Muscle of back (tissue), 11 donors: ENCODE measurements around the gene DYNLRB2. TPM values are rescaled to one million over a fixed set of nuclear protein-coding genes. Genes with fewer than 3 reads are reported as not detected.
A peak's percentile ranks its signal among the peaks of the same experiment; 100 is the strongest.

ENCODE experiments used
- DNase-seq, 3 donors: peaks; one replicate each; pipeline versions ENCODE4 v3.0.0 to v3.0.0-alpha.2; 2013
- polyA plus RNA-seq, 10 donors: library from polyadenylated mRNA; unstranded; fragments of 120-200 nt; gene quantifications; one replicate each; pipeline ENCODE4 v1.2.1, GENCODE V29; 2013; ENCODE audit not compliant: insufficient read length in 10 of 10

Gene DYNLRB2
- polyA plus RNA-seq, 10 donors: 0.24 to 0.88 (median 0.49) TPM; not detected in 2

- no peak for DNase-seq
Measured at GRCh38 chr16:80547145-80547544, 6.4 kb downstream of the DYNLRB2 start.

- peak in 1 of 3 donors; percentile 13 for DNase-seq
Measured at GRCh38 chr16:80552277-80552676, 11.5 kb downstream of the DYNLRB2 start.

GRCh38 chr16:80554033-80554432, 13.2 kb downstream of the DYNLRB2 start:
- DNase-seq: peak in 1 of 3 donors; percentile 49

GRCh38 chr16:80556481-80556880, 15.7 kb downstream of the DYNLRB2 start:
- DNase-seq: no peak

GRCh38 chr16:80557037-80557436, 16.2 kb downstream of the DYNLRB2 start:
- DNase-seq: no peak

GRCh38 chr16:80559369-80559768, 18.6 kb downstream of the DYNLRB2 start:
- no peak for DNase-seq

GRCh38 chr16:80563066-80563465, 22.3 kb downstream of the DYNLRB2 start:
- no peak for DNase-seq

- no peak for DNase-seq
Measured at GRCh38 chr16:80564394-80564793, 23.6 kb downstream of the DYNLRB2 start.

GRCh38 chr16:80569440-80570105, 28.8 kb downstream of the DYNLRB2 start:
- peak in 1 of 3 donors; percentile 27 for DNase-seq

GRCh38 chr16:80570106-80570478, 29.3 kb downstream of the DYNLRB2 start:
- DNase-seq: peak in 1 of 3 donors; percentile 15

GRCh38 chr16:80573700-80574120, 32.9 kb downstream of the DYNLRB2 start:
- no peak for DNase-seq

GRCh38 chr16:80576343-80576912, 35.6 kb downstream of the DYNLRB2 start:
- no peak for DNase-seq

GRCh38 chr16:80577485-80578280, 36.9 kb downstream of the DYNLRB2 start:
- DNase-seq: no peak

GRCh38 chr16:80580109-80580832, 39.5 kb downstream of the DYNLRB2 start:
- peak in 1 of 3 donors; percentile 37 for DNase-seq

- DNase-seq: peak in 1 of 3 donors; percentile 37
Measured at GRCh38 chr16:80583466-80583865, 42.7 kb downstream of the DYNLRB2 start.

- no peak for DNase-seq
Measured at GRCh38 chr16:80585764-80586163, 45.0 kb downstream of the DYNLRB2 start.

GRCh38 chr16:80586476-80586875, 45.7 kb downstream of the DYNLRB2 start:
- no peak for DNase-seq

GRCh38 chr16:80587071-80587470, 46.3 kb downstream of the DYNLRB2 start:
- no peak for DNase-seq

GRCh38 chr16:80591071-80591915, 50.5 kb downstream of the DYNLRB2 start:
- DNase-seq: peak; percentile 11 to 47 (median 13)

- DNase-seq: no peak
Measured at GRCh38 chr16:80592273-80592672, 51.5 kb downstream of the DYNLRB2 start.

- no peak for DNase-seq
Measured at GRCh38 chr16:80594756-80595155, 54.0 kb downstream of the DYNLRB2 start.
